CD4-positive, alpha-beta T cell treated with Interleukin-4 for 1 hour (primary cell): ENCODE measurements around the gene ASCL4.
"Not testable (repeated sequence)": the region's sequence is repeated elsewhere in the genome, so short reads cannot be mapped to it uniquely, and the experiment has no call there.

Experiments used
- DNase-seq, 2 donors: peaks; one replicate each; pipeline ENCODE4 v3.0.0-alpha.2; 2020 to 2022

ASCL4 gene

DNA sequence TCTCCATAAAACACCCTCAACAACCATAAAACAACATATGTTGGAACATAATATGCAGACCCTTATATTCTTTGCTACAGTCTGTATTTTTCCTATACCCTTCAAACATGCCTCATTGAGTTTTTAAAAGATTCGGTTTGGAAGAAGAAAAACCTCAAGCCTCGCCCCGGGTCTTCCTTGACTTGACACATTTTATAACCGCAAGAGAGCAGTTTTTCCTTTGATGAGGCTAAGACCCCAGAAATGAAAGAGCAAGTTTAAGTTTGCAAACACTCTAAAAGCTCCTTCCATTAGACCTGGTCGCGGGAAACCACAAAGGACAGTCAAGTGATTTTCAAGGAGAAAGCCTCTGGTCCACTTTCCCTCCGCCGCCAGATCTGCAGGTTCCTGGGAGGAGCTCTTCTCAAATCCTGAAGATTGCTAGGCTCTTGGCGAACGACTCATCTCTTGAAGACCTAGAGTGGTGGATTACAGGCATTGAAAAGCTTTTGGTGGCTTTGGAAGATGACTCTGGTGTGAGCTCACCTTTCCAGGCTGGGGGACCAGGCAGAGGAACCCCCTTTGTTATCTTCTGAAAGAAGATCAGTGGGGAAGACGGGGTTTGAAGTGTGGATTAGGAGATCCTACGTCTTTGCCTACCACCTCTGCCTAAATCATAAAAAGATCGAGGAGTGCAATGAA lies at the start of gene ASCL4:
ASCL4 (plus strand) TSS at position 356 of the 681 bp plus-strand sequence. CDS start 515 bp downstream, outside the sequence.
- peak in 1 of 2 donors; percentile 3 for DNase-seq

- not testable (repeated sequence) for DNase-seq
These were observed 47.2 kb upstream of the ASCL4 start for GRCh38 chr12:107727327-107727726.

GRCh38 chr12:107727742-107728141 lies 46.8 kb upstream of the ASCL4 start:
- not testable (repeated sequence) for DNase-seq

GRCh38 chr12:107730618-107731341 lies 43.7 kb upstream of the ASCL4 start:
- DNase-seq, result no peak

DNA sequence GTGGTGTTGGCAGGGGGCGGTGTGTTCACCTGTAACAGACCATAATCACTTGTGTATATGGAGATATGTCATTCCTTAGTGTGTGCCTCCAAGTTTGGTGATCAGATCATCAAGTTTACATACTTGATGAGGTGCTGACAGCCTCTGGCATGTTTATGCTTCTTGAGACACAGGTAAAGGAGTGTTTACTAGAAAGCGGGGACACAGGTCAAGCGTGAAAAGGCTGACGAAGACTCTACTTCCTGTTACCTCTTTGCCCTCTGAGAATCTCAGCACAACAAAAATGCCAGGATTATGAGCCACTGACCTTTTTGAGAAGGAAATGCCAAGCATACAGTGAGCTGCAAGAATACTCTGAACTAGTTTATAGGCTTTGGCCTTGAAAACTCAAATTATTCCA lies 43.1 kb upstream of the ASCL4 start:
- DNase-seq, result peak in 1 of 2 donors; percentile 55

GRCh38 chr12:107732365-107732764 lies 42.1 kb upstream of the ASCL4 start:
- DNase-seq, result no peak

DNA sequence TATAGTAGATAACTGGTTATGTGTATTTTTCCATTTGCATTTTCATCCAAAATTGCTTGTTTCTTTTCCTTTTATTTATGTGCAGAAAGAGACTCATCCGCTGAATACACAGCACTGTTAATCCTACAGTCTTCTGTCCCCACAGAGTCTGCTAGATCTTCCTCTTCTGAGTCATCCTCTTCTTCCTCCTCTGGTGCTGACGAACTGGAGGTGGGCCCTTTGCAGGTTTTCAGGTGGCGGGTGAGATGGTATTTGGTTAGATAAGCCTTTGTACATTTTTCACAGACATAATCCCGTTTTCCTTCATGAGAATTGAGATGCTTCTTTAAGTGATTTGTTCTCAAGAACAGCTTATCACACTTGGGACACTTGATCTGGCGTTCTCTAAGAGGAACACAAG lies 40.4 kb upstream of the ASCL4 start:
- no peak for DNase-seq

DNA sequence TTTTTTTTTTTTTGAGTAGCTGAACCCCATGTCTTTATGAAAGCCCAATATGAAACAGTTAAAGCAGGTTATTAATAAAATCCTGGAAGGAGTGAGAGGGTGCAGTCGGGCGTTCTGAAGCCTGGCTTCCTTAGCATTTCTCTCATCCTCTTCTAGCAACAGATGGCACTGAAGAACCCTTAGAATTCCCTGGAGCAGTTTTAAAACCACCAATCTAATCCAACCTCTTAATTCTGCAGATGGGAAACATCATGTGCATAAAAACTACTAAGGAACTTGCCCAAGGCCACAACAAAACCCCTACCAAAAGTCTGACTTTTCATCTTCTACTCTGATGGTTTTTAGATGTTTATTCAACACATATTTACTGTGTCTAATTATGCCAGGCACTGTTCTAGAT lies 38.7 kb upstream of the ASCL4 start:
- no peak for DNase-seq

DNA sequence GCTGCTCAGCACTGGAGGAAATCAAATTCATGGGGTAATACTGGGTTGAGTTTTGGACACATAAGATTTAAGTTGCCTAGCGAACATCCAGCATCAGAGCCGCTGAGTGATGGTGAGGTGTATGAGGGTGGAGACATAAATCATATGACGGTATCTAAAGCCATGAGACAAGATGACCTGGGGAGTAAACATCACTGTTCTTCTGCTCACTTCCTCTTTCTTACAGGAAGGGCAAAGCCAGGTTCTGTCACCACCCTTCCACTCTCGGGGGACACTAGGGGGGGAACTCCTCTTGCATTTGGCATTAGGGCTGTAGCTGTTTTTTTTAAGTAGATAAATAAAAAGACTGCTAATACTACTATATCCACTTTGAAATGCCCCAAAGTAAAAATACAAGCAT lies 37.6 kb upstream of the ASCL4 start:
- peak in 1 of 2 donors; percentile 84 for DNase-seq

- DNase-seq, result no peak
These were observed 26.0 kb upstream of the ASCL4 start for GRCh38 chr12:107748472-107748871.

- DNase-seq, result no peak
These were observed 25.4 kb upstream of the ASCL4 start for GRCh38 chr12:107749083-107749482.

DNA sequence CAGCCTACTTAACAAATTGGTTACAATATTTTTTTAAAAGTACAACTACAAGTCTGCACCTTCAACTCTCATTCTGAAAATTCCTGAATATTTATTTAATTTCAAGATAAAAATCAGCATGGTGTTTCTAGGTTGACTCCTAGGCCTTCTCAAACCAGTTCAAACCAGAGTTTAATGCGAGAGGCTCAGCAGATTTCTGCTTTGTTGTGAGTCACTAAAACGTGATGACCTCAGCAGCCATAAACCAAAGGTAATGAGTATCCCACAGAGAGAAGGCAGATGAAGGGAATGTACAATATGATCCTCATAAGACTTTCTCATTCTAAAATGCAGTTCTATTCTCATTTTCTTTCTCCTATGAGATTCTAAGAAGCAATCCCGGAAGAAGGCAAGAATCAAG lies 15.1 kb upstream of the ASCL4 start:
- peak in 1 of 2 donors; percentile 19 for DNase-seq

DNA sequence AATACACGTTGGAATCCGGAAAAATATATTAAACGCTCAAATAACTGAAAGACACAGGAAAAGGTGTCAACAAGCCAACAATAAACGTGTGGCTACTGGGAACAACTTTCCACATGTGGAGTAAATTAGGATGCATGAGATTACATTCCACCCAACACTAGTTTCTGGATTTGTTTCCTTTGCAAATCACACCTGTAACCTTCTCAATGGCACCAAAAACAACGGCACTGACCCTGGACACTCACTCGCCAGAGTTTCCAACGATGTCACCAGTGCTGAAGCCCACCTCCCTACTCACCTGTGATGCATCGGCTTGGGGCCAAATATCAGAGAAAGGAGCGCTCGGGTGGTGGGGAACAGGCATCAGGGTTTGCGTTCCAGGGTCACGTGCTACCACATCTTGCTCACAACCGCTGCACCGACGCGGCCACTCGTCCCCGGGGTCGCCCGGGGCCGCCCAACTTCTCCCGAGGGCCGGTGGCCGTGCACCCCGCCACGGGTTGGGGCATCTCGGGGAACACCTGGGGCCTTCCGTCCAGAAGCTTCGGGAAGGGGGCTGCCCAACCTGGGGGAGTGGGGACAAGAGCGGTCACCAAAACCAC lies 14.2 kb upstream of the ASCL4 start:
- DNase-seq, result peak in 1 of 2 donors; percentile 17

DNA sequence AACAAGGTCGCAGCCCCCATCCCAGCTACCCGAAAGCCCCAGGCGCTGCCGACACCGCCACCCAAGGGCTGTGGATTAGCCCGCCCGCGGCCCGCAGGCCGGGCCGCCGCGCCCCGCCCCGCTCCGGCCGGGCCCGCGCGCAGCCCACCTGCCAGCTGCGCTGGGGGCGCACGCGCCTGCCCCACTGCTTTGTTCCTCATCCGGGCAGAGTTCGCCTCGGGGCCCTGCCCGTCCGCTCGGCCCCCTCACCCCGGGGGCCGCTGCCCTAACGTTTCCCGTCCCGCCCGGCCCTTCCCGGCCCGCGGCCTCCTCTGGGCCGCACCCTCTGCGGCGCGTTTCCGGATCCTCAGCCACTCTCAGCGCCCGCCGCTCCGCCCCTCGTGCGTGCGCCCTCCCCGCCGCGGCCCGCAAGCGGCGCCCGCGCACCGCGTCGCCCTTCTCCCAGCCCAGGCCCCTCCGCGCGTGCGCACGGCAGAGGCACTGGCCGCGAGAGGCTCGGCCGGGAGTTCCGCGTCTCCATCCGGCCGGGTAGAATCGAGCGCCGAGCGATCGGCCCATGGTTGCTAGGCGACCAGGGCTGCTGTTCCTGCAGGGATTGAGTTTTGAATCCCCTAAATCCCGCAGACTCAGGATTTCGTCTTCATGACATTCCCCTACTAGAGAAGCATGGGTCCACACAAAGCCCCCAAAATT lies 13.5 kb upstream of the ASCL4 start, which contains the start of gene PRDM4:
PRDM4 (minus strand) TSS at position 329 of the 693 bp plus-strand sequence. CDS start 622 bp downstream, outside the sequence.
- DNase-seq, result peak; percentile 92 to 94

- no peak for DNase-seq
These were observed 13.0 kb upstream of the ASCL4 start for GRCh38 chr12:107761502-107761904.

DNA sequence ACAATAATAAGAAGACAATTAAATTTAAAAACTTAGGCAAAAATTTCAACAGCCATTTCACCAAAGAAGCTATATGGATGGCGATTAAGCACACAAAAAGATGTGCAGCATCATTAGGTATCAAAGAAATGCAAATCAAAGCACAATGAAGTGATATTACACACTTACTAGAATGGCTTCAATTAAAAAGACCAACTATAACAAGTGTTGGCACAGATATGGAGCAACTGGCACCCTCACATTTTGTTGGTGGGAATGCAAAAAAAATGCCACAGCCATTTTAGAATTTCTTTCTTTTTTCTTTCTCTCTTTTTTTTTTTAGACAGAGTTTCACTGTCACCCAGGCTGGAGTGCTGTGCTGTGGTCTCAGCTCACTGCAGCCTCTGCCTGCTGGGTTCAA lies 11.6 kb upstream of the ASCL4 start:
- no peak for DNase-seq

- DNase-seq, result no peak
These were observed 9.9 kb upstream of the ASCL4 start for GRCh38 chr12:107764626-107765025.

DNA sequence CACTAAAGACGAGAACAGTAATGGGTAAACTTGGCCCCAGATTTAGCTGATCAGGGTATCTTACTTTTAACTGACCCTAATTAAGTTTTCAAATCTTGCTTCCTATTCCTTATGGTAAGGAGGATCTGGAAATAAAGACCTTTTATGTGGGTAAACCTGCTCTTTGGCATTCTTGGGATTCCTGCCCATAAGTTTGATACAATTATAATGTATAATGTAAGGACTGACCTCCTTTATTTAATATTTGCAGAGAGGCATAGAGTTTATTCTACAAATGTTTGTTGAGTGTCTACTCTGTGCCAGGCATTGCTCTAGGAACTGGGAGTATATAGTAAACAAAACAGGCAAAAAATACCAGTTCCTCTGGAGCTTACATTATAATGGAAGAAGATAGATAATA lies 9.2 kb upstream of the ASCL4 start:
- DNase-seq, result no peak

GRCh38 chr12:107767466-107767865 lies 7.0 kb upstream of the ASCL4 start:
- DNase-seq, result no peak

DNA sequence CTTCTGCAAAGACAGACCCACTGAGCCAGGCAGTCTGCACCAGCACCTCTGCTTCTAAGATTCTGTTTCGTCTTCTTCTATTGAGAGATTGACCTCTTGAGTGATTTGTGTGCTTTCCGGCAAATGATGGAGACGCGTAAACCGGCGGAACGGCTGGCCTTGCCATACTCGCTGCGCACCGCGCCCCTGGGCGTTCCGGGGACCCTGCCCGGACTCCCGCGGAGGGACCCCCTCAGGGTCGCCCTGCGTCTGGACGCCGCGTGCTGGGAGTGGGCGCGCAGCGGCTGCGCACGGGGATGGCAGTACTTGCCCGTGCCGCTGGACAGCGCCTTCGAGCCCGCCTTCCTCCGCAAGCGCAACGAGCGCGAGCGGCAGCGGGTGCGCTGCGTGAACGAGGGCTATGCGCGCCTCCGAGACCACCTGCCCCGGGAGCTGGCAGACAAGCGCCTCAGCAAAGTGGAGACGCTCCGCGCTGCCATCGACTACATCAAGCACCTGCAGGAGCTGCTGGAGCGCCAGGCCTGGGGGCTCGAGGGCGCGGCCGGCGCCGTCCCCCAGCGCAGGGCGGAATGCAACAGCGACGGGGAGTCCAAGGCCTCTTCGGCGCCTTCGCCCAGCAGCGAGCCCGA lies 703 bp downstream of the ASCL4 start:
- no peak for DNase-seq

DNA sequence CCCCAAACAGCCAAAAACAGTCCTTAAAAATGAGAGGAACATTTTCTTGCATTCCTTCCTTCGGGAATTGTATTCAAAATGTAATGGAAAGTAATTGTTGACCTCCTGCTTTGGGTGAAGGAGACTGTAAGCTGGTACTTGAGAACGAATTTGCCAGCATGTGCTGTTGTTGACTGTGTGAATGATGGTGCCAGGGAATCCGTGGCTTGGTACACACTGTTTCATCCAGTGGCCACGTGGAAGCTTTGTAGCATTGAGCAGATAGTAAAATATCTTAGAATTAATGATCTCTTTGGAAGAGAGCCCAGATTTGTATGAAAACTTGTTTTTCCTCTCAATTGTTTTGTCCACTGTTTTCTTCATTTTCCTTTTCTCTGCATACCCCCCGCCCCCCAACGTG lies 1.7 kb downstream of the ASCL4 start:
- DNase-seq, result no peak

- no peak for DNase-seq
These were observed 4.0 kb downstream of the ASCL4 start for GRCh38 chr12:107778383-107779025.
